ENCODE data around the gene LRP4. TPM values are rescaled to one million over a fixed set of nuclear protein-coding genes. Genes with fewer than 3 reads are reported as not detected.

The LRP4 gene
- total and polyA plus RNA-seq, 3 experiments from 2014 or later = 0.27 to 0.35 TPM; not detected in 1

Other genes starting within 250 kb of the LRP4 start
- gene ARHGAP1, start 217.9 kb downstream of the LRP4 start, total RNA-seq = 10 to 100 TPM; 56.8 TPM
- gene ARHGAP1, start 217.9 kb downstream of the LRP4 start, polyA plus RNA-seq = 76.1 TPM
- 10 to 100 TPM; 13.2 to 14.4 TPM for gene ZNF408, start 217.5 kb downstream of the LRP4 start, total RNA-seq
- 9.6 TPM for gene ZNF408, start 217.5 kb downstream of the LRP4 start, polyA plus RNA-seq
- gene F2, start 199.3 kb downstream of the LRP4 start, total RNA-seq = not detected
- not detected for gene F2, start 199.3 kb downstream of the LRP4 start, polyA plus RNA-seq
- 100 to 1,000 TPM; 114 to 127 TPM for gene CKAP5, start 72.3 kb downstream of the LRP4 start, total RNA-seq
- 14.2 TPM for gene CKAP5, start 72.3 kb downstream of the LRP4 start, polyA plus RNA-seq
- 10 to 100 TPM; 16.9 to 18.4 TPM for gene CSTPP1, start 18.2 kb upstream of the LRP4 start, total RNA-seq
- 19.7 TPM for gene CSTPP1, start 18.2 kb upstream of the LRP4 start, polyA plus RNA-seq